H9 (cell line): ENCODE measurements around the gene IL20. TPM values are rescaled to one million over a fixed set of nuclear protein-coding genes. Genes with fewer than 3 reads are reported as not detected.

Experiments
- DNase-seq: peaks from one replicate; pipeline ENCODE4 v3.0.0-alpha.2; 2017
- H2AFZ ChIP-seq: one replicate; pipeline ENCODE4 v1.6.1; 2013; ENCODE audit warnings: mild to moderate bottlenecking, low read length, control low read depth, moderate library complexity
- H2AK5ac ChIP-seq: 2 replicates; pipeline ENCODE4 v1.6.1; 2013; ENCODE audit warnings: low read length, control low read depth, mixed read lengths; ENCODE audit not compliant: insufficient read length
- H2BK120ac ChIP-seq: one replicate; pipeline ENCODE4 v1.6.1; 2013; ENCODE audit warnings: low read depth, mild to moderate bottlenecking, low read length, control low read depth, inconsistent platforms; ENCODE audit not compliant: poor library complexity, severe bottlenecking
- H2BK12ac ChIP-seq: 2 replicates; pipeline ENCODE4 v1.6.1; 2013; ENCODE audit warnings: low read length, control low read depth, mixed read lengths, low read depth; ENCODE audit not compliant: insufficient read length
- H2BK15ac ChIP-seq: 2 replicates; pipeline ENCODE4 v1.6.1; 2013; ENCODE audit warnings: low read depth, low read length, control low read depth
- H2BK20ac ChIP-seq: one replicate; pipeline ENCODE4 v1.6.1; 2013; ENCODE audit warnings: low read depth, mild to moderate bottlenecking, low read length, control low read depth, inconsistent platforms; ENCODE audit not compliant: poor library complexity, severe bottlenecking
- H2BK5ac ChIP-seq: 2 replicates; pipeline ENCODE4 v1.6.1; 2013; ENCODE audit warnings: low read length, control low read depth, mixed read lengths; ENCODE audit not compliant: insufficient read length
- H3K14ac ChIP-seq: 2 replicates; pipeline ENCODE4 v1.6.1; 2013; ENCODE audit warnings: low read length, control low read depth; ENCODE audit not compliant: insufficient read depth
- H3K18ac ChIP-seq: 2 replicates; pipeline ENCODE4 v1.6.1; 2013; ENCODE audit warnings: low read depth, mild to moderate bottlenecking, mixed read lengths, low read length, control low read depth; ENCODE audit not compliant: insufficient read length
- H3K23ac ChIP-seq: 2 replicates; pipeline ENCODE4 v1.6.1; 2013; ENCODE audit warnings: low read length, control low read depth, mixed read lengths, low read depth; ENCODE audit not compliant: insufficient read length
- H3K23me2 ChIP-seq: 2 replicates; pipeline ENCODE4 v1.6.1; 2013; ENCODE audit warnings: low read depth, mild to moderate bottlenecking, mixed read lengths, low read length, control low read depth; ENCODE audit not compliant: insufficient read length, poor library complexity, severe bottlenecking
- H3K27ac ChIP-seq: 2 replicates; pipeline ENCODE4 v1.5.1; 2013; ENCODE audit warnings: low read length, control low read depth, mixed read lengths, low read depth; ENCODE audit not compliant: insufficient read length
- H3K27me3 ChIP-seq: 2 replicates; pipeline ENCODE4 v1.6.1; 2013; ENCODE audit warnings: low read length, control low read depth, inconsistent platforms; ENCODE audit not compliant: insufficient read depth
- H3K4ac ChIP-seq: 2 replicates; pipeline ENCODE4 v1.6.1; 2013; ENCODE audit warnings: low read depth, mild to moderate bottlenecking, control low read depth, inconsistent platforms, low read length, moderate library complexity
- H3K4me1 ChIP-seq: 2 replicates; pipeline ENCODE4 v1.6.1; 2013; ENCODE audit warnings: low read length, control low read depth, inconsistent platforms; ENCODE audit not compliant: insufficient read depth
- H3K4me2 ChIP-seq: 2 replicates; pipeline ENCODE4 v1.6.1; 2013; ENCODE audit warnings: low read length, control low read depth, mixed read lengths; ENCODE audit not compliant: insufficient read length, insufficient read depth
- H3K56ac ChIP-seq: 2 replicates; pipeline ENCODE4 v1.6.1; 2013; ENCODE audit warnings: low read depth, mild to moderate bottlenecking, mixed read lengths, low read length, control low read depth; ENCODE audit not compliant: insufficient read length
- H3K79me1 ChIP-seq: 2 replicates; pipeline ENCODE4 v1.6.1; 2013; ENCODE audit warnings: low read depth, mild to moderate bottlenecking, moderate library complexity, low read length, control low read depth, inconsistent platforms; ENCODE audit not compliant: insufficient read depth, poor library complexity, severe bottlenecking
- H3K79me2 ChIP-seq: 2 replicates; pipeline ENCODE4 v1.6.1; 2013; ENCODE audit warnings: low read length, control low read depth, inconsistent platforms; ENCODE audit not compliant: insufficient read depth
- H3K9ac ChIP-seq: 2 replicates; pipeline ENCODE4 v1.6.1; 2013; ENCODE audit warnings: low read length, control low read depth, mixed read lengths; ENCODE audit not compliant: insufficient read length; ENCODE audit errors: extremely low read depth
- H3K9me3 ChIP-seq: one replicate; pipeline ENCODE4 v1.6.1; 2013; ENCODE audit warnings: low read depth, low read length, inconsistent platforms; ENCODE audit not compliant: control insufficient read depth
- H3T11ph ChIP-seq: one replicate; pipeline ENCODE4 v1.6.1; 2013; ENCODE audit warnings: mild to moderate bottlenecking, low read length, control low read depth, inconsistent platforms
- H4K20me1 ChIP-seq: one replicate; pipeline ENCODE4 v1.6.1; 2013; ENCODE audit not compliant: control insufficient read depth, insufficient read length, insufficient read depth
- H4K5ac ChIP-seq: 2 replicates; pipeline ENCODE4 v1.6.1; 2013; ENCODE audit warnings: low read depth, mild to moderate bottlenecking, mixed read lengths, low read length, control low read depth; ENCODE audit not compliant: insufficient read length
- H4K8ac ChIP-seq: replicated peaks from 2 replicates; pipeline ENCODE4 v1.6.1; 2013; ENCODE audit warnings: low read length, control low read depth, mixed read lengths, low read depth; ENCODE audit not compliant: insufficient read length
- H4K91ac ChIP-seq: 2 replicates; pipeline ENCODE4 v1.6.1; 2013; ENCODE audit warnings: low read depth, mild to moderate bottlenecking, moderate library complexity, mixed read lengths, low read length, control low read depth; ENCODE audit not compliant: insufficient read length
- H3K27ac Mint-ChIP-seq, 3 experiments: 2 replicates in 2 of 3; 3 replicates in 1 of 3; pipeline ENCODE4 v1.8.0; 2020 to 2021; ENCODE audit warnings: mixed read lengths in 3 of 3, mild to moderate bottlenecking in 1 of 3, moderate library complexity in 1 of 3
- H3K27me3 Mint-ChIP-seq: 2 replicates; pipeline ENCODE4 v1.8.0; 2021; ENCODE audit warnings: low read depth, mild to moderate bottlenecking, moderate library complexity, mixed read lengths
- H3K36me3 Mint-ChIP-seq, 3 experiments: 2 replicates in 2 of 3; 3 replicates in 1 of 3; pipeline ENCODE4 v1.8.0; 2020 to 2021; ENCODE audit warnings: low read depth in 3 of 3, mixed read lengths in 3 of 3; ENCODE audit not compliant: insufficient read depth in 1 of 3
- H3K4me1 Mint-ChIP-seq, 2 experiments: 2 replicates each; pipeline ENCODE4 v1.8.0; 2020; ENCODE audit warnings: mixed read lengths in 2 of 2
- H3K4me3 Mint-ChIP-seq, 2 experiments: 2 replicates in 1 of 2; 3 replicates in 1 of 2; pipeline ENCODE4 v1.8.0; 2020 to 2021; ENCODE audit warnings: mild to moderate bottlenecking in 2 of 2, mixed read lengths in 2 of 2, moderate library complexity in 1 of 2
- H3K9me3 Mint-ChIP-seq, 2 experiments: 2 replicates in 1 of 2; 3 replicates in 1 of 2; pipeline ENCODE4 v1.8.0; 2020; ENCODE audit warnings: mild to moderate bottlenecking in 2 of 2, mixed read lengths in 2 of 2, moderate library complexity in 1 of 2
- WGBS: extraction: QIAGEN DNeasy Blood & Tissue Kit; methylation state at CpG from one replicate; pipeline ENCODE4 v1.1.7; 2013; ENCODE audit warnings: missing lambda C conversion rate, low lambda C conversion rate, mixed read lengths; ENCODE audit not compliant: insufficient read length; ENCODE audit errors: extremely low coverage; 5-methylcytosine and 5-hydroxymethylcytosine counted together
- total RNA-seq: library from RNA; stranded (reverse); gene quantifications from 2 replicates; pipeline ENCODE4 v1.2.1, GENCODE V29; 2021
- TF ChIP-seq, protein P1 (sequence below): fragments of 200-600 bp; sonication (generic); conservative IDR thresholded peaks from 3 replicates; pipeline ENCODE4 v1.8.0; 2021; ENCODE audit warnings: antibody characterized with exemption, mild to moderate bottlenecking

The IL20 gene
- total RNA-seq, 1 experiment from 2014 or later = not detected

DNA sequence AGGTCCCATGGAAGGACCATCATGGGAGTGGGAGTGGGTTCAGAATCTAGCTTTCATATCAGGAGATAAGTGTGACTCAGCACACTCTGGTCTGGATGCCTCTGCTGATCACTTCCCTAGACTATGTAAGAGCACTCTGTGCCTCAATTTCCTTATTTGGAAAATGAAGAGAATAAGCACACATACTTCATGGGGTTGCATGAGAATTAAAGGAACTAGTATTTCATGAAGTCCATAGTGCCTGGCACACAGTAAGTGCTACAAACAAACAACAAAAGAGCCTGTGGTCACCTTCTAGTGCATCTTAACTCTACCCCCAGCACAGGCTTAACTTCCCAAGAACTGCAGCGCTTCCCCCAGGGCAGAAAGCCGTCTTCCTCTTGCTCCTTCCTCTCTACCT, 9.6 kb upstream of the IL20 start:
- Histone ChIP-seq H3K14ac (no peak overlapping the region), H3K27me3 (no peaks in the 10 kb centered on the region), H3T11ph (no peak overlapping the region), H3K18ac (no peak overlapping the region), H2BK12ac (no peak overlapping the region), H3K27ac (no peak overlapping the region), H2BK120ac (no peak overlapping the region), H2BK5ac (no peak overlapping the region), H3K9me3 (no peaks in the 10 kb centered on the region), H3K9ac (no peak overlapping the region), H3K79me1 (no peaks in the 10 kb centered on the region), H3K4me1 (no peaks in the 10 kb centered on the region), H2BK15ac (no peak overlapping the region), H2AFZ (no peak overlapping the region), H3K23me2 (no peaks in the 10 kb centered on the region), H3K23ac (no peak overlapping the region), H4K8ac (no peak overlapping the region), H3K56ac (no peak overlapping the region), H4K91ac (no peak overlapping the region), H3K4ac (no peak overlapping the region), H3K79me2 (no peaks in the 10 kb centered on the region), H4K5ac (no peak overlapping the region), H2BK20ac (no peak overlapping the region), H2AK5ac (no peak overlapping the region), H3K4me2 (no peak overlapping the region), H4K20me1 (no peaks in the 10 kb centered on the region)
- Mint-ChIP-seq H3K4me1 (peaks cover 0 to 2% of the 10 kb centered on the region in 2 experiments; a peak in 1 of 4 replicates), H3K27me3 (peaks cover 25% of the 10 kb centered on the region), H3K27ac (no peak overlapping the region), H3K9me3 (peaks cover 18 to 22% of the 10 kb centered on the region in 2 experiments), H3K36me3 (peaks cover 0 to 11% (median 0%) of the 10 kb centered on the region in 3 experiments; a peak in 2 of 7 replicates), H3K4me3 (no peak overlapping the region)
- TF ChIP-seq, protein P1, sequence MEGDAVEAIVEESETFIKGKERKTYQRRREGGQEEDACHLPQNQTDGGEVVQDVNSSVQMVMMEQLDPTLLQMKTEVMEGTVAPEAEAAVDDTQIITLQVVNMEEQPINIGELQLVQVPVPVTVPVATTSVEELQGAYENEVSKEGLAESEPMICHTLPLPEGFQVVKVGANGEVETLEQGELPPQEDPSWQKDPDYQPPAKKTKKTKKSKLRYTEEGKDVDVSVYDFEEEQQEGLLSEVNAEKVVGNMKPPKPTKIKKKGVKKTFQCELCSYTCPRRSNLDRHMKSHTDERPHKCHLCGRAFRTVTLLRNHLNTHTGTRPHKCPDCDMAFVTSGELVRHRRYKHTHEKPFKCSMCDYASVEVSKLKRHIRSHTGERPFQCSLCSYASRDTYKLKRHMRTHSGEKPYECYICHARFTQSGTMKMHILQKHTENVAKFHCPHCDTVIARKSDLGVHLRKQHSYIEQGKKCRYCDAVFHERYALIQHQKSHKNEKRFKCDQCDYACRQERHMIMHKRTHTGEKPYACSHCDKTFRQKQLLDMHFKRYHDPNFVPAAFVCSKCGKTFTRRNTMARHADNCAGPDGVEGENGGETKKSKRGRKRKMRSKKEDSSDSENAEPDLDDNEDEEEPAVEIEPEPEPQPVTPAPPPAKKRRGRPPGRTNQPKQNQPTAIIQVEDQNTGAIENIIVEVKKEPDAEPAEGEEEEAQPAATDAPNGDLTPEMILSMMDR = no peak
- WGBS = no CpG with 5 or more reads among the region's 2 CpGs
- DNase-seq = no peak
